Activated T-cell treated with anti-CD3 and anti-CD28 coated beads, Interleukin-2, amount 50 U/mL, for 1 hour (primary cell): Measurements from ENCODE around the gene PSMC6.
"Not testable (repeated sequence)": the region's sequence is repeated elsewhere in the genome, so short reads cannot be mapped to it uniquely, and the experiment has no call there.

ENCODE experiments used
- DNase-seq: peaks from one replicate; pipeline ENCODE4 v3.0.0-alpha.2; 2020

PSMC6 gene

DNA sequence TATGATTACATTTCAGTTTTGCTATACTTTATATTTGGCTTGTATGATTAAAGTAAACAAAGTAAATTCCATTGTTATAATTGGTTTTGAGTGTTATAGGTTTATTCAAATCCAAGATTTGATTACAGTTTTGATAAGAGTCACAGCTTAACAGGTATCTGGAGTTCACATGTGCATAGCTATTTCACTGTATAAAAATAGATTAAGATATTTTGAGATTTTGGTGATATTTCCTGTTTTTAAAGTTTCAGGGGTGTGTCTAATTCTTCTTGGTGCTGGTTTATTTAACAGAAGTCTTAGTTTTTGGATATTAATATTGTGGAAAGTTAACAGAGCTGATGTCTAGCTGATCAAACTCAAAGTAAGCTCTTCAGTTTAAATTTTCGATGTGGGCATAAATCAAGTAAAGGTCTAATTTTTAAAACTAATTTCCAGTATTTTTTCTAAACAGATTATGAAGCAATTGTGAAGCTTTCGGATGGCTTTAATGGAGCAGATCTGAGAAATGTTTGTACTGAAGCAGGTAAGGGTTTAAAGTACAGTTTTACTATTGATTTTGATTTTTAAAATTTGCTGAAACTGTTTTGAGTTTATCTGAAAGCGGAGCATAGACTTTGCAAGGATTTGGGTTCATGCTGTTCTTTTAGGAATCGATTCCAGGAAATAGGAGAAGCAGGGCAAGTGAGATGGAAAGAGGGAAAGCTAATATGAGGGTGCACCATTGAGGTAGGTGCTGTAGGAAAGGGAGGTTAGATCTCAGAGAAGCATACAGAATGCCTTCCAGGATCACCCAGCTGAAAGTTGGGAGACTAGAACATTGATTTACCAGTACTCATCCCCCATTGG is 16.7 kb downstream of the PSMC6 start:
- no peak for DNase-seq

DNA sequence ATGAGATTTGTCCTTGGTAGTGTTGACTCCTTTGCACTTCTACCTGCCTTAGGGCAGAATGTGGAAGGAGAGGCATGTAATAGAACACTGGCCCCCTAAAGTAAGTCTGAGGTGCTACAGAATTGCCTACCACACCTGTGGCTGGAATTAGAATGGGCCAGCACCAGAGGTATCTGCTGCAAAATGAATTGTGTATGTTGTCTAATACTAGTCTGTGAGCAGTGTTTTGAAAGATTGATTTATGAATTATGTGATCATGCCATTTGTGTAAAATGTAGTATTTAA is 17.3 kb downstream of the PSMC6 start:
- no peak for DNase-seq

DNA sequence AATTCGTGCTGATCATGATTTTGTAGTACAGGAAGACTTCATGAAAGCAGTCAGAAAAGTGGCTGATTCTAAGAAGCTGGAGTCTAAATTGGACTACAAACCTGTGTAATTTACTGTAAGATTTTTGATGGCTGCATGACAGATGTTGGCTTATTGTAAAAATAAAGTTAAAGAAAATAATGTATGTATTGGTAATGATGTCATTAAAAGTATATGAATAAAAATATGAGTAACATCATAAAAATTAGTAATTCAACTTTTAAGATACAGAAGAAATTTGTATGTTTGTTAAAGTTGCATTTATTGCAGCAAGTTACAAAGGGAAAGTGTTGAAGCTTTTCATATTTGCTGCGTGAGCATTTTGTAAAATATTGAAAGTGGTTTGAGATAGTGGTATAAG is 20.5 kb downstream of the PSMC6 start:
- DNase-seq, result not testable (repeated sequence)

DNA sequence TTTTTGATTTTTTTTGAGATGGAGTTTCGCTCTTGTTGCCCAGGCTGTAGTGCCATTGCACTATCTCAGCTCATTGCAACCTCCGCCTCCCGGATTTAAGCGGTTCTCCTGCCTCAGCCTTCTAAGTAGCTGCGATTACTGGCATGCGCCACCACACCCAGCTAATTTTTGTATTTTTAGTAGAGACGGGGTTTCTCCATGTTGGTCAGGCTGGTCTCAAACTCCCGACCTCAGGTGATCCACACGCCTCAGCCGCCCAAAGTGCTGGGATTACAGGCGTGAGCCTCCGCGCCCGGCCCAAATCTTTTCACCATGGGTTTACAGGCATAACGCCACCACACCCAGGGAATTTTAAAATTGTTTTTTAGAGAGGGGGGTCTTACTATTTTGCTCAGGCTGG is 22.0 kb downstream of the PSMC6 start:
- not testable (repeated sequence) for DNase-seq

GRCh38 chr14:52729585-52729924 is 22.6 kb downstream of the PSMC6 start:
- DNase-seq, result no peak

- DNase-seq, result peak; percentile 98
Measured at GRCh38 chr14:52729925-52730708, 23.1 kb downstream of the PSMC6 start, which contains the start of gene STYX. Gene STYX, plus strand, starts transcription at chr14:52730166. Its CDS starts 309 bp downstream, at chr14:52730475.

DNA sequence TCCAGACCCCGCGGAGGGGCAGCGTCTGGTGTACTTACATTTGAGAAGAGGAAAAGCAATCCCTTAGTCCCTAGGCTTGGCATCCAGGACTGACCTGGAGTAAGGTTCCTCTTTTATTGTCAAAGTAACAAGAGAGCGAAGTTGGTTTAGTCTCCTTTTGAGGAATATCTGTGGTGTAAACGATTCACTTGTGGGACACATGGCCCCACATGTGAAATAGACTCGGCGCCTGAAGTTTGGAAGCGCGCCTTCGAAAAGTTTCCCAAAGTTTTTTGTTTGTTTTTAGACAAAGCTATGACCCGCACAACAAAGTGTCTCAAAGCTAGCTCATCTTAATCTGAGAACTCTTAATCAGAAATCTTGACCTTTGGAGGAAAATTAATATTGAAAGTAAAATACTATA is 23.7 kb downstream of the PSMC6 start:
- DNase-seq, result no peak

DNA sequence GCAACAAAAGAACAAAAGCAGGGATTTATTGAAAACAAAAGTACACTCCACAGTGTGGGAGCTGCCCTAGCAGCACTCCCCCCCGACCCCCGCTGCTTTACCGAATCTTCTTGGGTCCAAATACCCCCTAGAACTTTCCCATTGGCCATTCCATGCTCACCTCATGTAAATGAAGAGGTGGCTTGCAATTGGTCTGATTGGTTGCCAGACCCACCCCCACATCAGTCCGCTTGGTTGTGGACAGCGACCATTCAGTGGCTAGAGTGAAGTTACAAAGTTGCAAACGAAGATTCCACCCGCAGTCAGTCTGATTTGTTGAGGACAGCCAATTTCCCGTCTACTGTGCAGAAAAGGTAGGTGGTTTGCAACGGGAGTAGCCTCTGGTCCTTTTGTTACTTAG is 26.8 kb downstream of the PSMC6 start:
- DNase-seq, result no peak

GRCh38 chr14:52735921-52736489 is 29.0 kb downstream of the PSMC6 start:
- DNase-seq, result no peak

DNA sequence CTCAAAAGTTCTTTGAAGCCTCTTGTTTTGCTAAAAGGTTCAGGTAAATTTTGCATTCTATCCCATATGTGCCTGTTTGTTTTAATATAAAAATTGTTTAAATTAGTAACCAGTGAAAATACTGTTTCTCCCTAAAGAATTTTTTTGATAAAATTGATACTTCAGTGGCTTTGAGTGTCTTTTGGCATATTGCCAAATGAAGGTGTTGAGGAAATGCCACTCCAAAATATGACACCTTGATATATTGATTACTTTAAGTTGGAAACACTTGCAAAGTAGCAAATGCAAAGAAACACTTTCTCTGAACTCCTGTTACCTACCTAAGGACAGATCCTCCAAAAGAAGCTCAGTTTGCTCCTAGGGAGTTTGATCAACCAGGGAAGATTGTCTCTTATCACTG is 31.4 kb downstream of the PSMC6 start:
- no peak for DNase-seq

DNA sequence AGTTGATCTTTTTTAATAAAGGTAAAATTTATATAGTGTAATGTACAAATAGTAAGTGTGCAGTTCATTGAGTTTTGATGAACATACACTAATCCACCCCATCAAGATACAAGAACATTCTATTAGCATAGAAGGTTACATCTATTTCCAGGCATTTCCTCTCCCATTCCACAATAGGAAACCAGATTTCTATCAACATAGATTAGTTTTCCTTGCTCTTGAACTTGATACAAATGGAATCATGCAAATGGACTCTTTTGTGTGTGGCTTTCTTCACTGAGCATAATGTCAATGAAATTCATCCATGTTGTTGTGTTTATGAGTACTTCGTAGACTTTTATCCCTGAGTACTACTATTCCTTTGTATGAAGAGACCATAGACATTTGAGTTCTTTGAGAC is 33.8 kb downstream of the PSMC6 start:
- no peak for DNase-seq

- no peak for DNase-seq
Measured at GRCh38 chr14:52741865-52742264, 34.9 kb downstream of the PSMC6 start.

- DNase-seq, result no peak
Measured at GRCh38 chr14:52748647-52749292, 41.8 kb downstream of the PSMC6 start.

GRCh38 chr14:52755607-52756316 is 48.8 kb downstream of the PSMC6 start:
- DNase-seq, result no peak

DNA sequence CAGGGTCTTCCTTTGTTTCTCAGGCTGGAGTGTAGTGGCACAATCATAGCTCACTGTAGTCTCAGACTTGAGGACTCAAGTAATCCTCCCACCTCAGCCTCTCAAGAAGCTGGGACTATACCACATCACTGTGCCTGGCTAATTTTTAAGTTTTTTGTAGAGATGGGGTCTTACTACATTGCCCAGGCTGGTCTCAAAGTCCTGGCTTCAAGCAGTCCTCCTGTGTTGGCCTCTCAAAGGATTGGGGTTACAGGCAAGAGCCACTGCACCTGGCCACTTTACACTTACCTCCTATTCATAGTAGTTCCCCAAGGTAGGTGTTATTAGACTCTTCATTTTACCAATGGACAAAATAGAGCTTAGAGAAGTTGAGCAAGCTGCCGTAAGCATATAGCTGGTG is 52.1 kb downstream of the PSMC6 start:
- DNase-seq, result no peak

GRCh38 chr14:52762923-52763322 is 55.9 kb downstream of the PSMC6 start:
- not testable (repeated sequence) for DNase-seq

- DNase-seq, result no peak
Measured at GRCh38 chr14:52767058-52767833, 60.2 kb downstream of the PSMC6 start.

DNA sequence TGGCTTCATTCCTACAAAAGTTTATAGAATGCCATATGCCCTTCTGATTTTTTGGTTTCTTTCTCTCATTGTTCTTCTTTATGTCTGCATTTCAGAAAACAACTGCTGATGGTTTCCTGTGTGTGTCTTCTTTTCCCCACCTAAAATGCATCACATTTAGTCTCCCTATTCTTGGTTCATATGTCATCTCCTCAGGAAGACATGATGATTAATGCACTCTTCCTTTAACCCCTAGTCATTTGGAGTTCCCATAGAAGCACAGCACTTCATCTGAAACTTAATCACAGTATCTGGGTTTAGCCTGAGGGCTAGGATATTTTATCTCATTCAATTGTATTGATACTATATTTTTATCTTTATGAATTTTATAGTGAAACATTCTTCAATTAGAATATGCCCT is 62.9 kb downstream of the PSMC6 start:
- DNase-seq, result no peak

DNA sequence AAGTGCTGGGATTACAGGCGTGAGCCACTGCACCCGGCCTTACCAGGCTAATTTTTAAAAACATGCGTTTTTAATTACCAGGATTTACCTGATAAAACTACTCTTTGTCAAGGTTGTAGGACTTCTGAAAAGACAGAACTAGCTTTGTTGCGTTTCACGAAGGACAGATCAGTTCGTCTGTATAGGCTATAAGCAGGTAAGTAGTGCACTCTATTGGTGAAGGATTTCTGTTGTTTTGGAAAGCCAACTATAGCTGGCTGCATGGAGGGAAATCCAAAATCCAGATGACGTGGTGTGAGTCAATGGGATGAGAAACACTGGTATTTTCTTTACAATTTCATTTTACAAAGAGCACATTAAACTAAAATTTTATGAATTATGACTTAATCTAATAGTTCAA is 69.8 kb downstream of the PSMC6 start:
- no peak for DNase-seq
